Parathyroid adenoma (tissue), 2 donors: ENCODE measurements around the gene UBE2D3.

ENCODE experiments used
- H2AFZ ChIP-seq: fragments of 300-600 bp; sonication (generic); one replicate; pipeline ENCODE4 v1.7.0; 2017; ENCODE audit warnings: antibody characterized with exemption, mild to moderate bottlenecking
- H3K27ac ChIP-seq: fragments of 300-600 bp; sonication (generic); one replicate; pipeline ENCODE4 v1.7.0; 2017
- H3K27me3 ChIP-seq: fragments of 300-600 bp; sonication (generic); one replicate; pipeline ENCODE4 v1.7.0; 2017; ENCODE audit warnings: low read length; ENCODE audit not compliant: control insufficient read depth, insufficient read depth
- H3K36me3 ChIP-seq: fragments of 300-600 bp; sonication (generic); one replicate; pipeline ENCODE4 v1.7.0; 2017; ENCODE audit warnings: low read length; ENCODE audit not compliant: control insufficient read depth, insufficient read depth
- H3K4me1 ChIP-seq: fragments of 300-600 bp; sonication (generic); one replicate; pipeline ENCODE4 v1.7.0; 2017; ENCODE audit warnings: control low read depth
- H3K4me2 ChIP-seq: fragments of 300-600 bp; sonication (generic); one replicate; pipeline ENCODE4 v1.7.0; 2017; ENCODE audit warnings: low read length
- H3K4me3 ChIP-seq: fragments of 300-600 bp; sonication (generic); one replicate; pipeline ENCODE4 v1.7.0; 2017; ENCODE audit warnings: low read depth, low read length
- H3K79me2 ChIP-seq: fragments of 300-600 bp; sonication (generic); one replicate; pipeline ENCODE4 v1.7.0; 2017; ENCODE audit warnings: control low read depth
- H3K9ac ChIP-seq: fragments of 300-600 bp; sonication (generic); one replicate; pipeline ENCODE4 v1.7.0; 2017; ENCODE audit warnings: mild to moderate bottlenecking
- H3K9me3 ChIP-seq: fragments of 300-600 bp; sonication (generic); one replicate; pipeline ENCODE4 v1.7.0; 2017; ENCODE audit warnings: low read length; ENCODE audit not compliant: control insufficient read depth
- TF ChIP-seq, protein P1 (sequence below): fragments of 300-600 bp; sonication (generic); IDR thresholded peaks from one replicate; pipeline ENCODE4 v1.7.0; 2017; ENCODE audit warnings: antibody characterized with exemption, mild to moderate bottlenecking
- donor health status: primary hyperparathyroidism.

The UBE2D3 gene

GRCh38 chr4:102860611-102861324, 33.4 kb upstream of the UBE2D3 start:
- H3K4me1 ChIP-seq, result no peaks in the 10 kb centered on the region
- TF ChIP-seq, protein P1, sequence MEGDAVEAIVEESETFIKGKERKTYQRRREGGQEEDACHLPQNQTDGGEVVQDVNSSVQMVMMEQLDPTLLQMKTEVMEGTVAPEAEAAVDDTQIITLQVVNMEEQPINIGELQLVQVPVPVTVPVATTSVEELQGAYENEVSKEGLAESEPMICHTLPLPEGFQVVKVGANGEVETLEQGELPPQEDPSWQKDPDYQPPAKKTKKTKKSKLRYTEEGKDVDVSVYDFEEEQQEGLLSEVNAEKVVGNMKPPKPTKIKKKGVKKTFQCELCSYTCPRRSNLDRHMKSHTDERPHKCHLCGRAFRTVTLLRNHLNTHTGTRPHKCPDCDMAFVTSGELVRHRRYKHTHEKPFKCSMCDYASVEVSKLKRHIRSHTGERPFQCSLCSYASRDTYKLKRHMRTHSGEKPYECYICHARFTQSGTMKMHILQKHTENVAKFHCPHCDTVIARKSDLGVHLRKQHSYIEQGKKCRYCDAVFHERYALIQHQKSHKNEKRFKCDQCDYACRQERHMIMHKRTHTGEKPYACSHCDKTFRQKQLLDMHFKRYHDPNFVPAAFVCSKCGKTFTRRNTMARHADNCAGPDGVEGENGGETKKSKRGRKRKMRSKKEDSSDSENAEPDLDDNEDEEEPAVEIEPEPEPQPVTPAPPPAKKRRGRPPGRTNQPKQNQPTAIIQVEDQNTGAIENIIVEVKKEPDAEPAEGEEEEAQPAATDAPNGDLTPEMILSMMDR, result no peak

GRCh38 chr4:102858828-102859464, 31.6 kb upstream of the UBE2D3 start:
- TF ChIP-seq, protein P1, result no peak

More at GRCh38 chr4:102860611-102861324, 33.4 kb upstream of the UBE2D3 start:
- no peak overlapping the region for H3K27ac ChIP-seq
- no peak overlapping the region for H3K9ac ChIP-seq
- H2AFZ ChIP-seq, result no peak overlapping the region
- H3K4me3 ChIP-seq, result no peak overlapping the region
- no peaks in the 10 kb centered on the region for H3K9me3 ChIP-seq
- H3K36me3 ChIP-seq, result no peaks in the 10 kb centered on the region
- H3K27me3 ChIP-seq, result no peaks in the 10 kb centered on the region
- H3K79me2 ChIP-seq, result peaks cover 5% of the 10 kb centered on the region
- no peak overlapping the region for H3K4me2 ChIP-seq

GRCh38 chr4:102850370-102850769, 23.0 kb upstream of the UBE2D3 start:
- H3K79me2 ChIP-seq, result no peaks in the 10 kb centered on the region
- H3K27me3 ChIP-seq, result no peaks in the 10 kb centered on the region
- H3K9me3 ChIP-seq, result no peaks in the 10 kb centered on the region
- no peak overlapping the region for H3K9ac ChIP-seq
- H3K4me3 ChIP-seq, result no peak overlapping the region
- H3K27ac ChIP-seq, result no peak overlapping the region
- no peaks in the 10 kb centered on the region for H3K36me3 ChIP-seq
- TF ChIP-seq, protein P1, result no peak
- no peak overlapping the region for H3K4me2 ChIP-seq
- H2AFZ ChIP-seq, result no peak overlapping the region
- H3K4me1 ChIP-seq, result no peaks in the 10 kb centered on the region

More at GRCh38 chr4:102858828-102859464, 31.6 kb upstream of the UBE2D3 start:
- no peak overlapping the region for H3K4me2 ChIP-seq
- no peaks in the 10 kb centered on the region for H3K9me3 ChIP-seq
- H3K36me3 ChIP-seq, result no peaks in the 10 kb centered on the region
- H3K79me2 ChIP-seq, result peaks cover 5% of the 10 kb centered on the region
- no peak overlapping the region for H3K27ac ChIP-seq
- H3K4me3 ChIP-seq, result no peak overlapping the region
- no peaks in the 10 kb centered on the region for H3K4me1 ChIP-seq
- no peak overlapping the region for H3K9ac ChIP-seq
- no peaks in the 10 kb centered on the region for H3K27me3 ChIP-seq
- no peak overlapping the region for H2AFZ ChIP-seq

DNA sequence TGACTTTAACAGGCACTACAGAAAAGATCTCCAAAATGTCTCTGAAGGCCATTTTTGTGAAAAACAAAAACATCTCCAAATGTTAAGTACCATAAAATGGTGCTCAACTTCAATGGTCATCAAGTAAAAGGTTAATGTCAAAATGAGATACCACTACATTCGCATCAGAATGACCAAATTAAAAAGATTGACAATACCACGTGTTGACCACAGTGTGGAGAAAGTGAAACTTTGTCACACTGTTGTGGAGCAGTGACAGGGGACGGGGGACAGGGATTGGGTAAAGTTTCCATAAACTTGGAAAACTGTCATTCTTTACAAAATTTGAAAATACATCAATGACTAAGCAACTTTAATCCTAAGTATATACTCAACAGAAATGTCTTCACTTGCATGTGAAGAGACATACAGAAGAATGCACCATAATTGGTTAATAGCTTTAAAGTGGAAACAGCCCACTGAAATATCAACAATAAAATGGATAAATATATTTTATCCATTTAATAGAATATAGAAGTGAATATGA, 22.3 kb upstream of the UBE2D3 start:
- no peak overlapping the region for H2AFZ ChIP-seq

More for the DNA sequence above, 22.3 kb upstream of the UBE2D3 start:
- TF ChIP-seq, protein P1, result no peak
- Histone ChIP-seq H3K27me3 (no peaks in the 10 kb centered on the region), H3K4me1 (no peaks in the 10 kb centered on the region), H3K36me3 (no peaks in the 10 kb centered on the region), H3K9me3 (no peaks in the 10 kb centered on the region), H3K79me2 (no peaks in the 10 kb centered on the region), H3K9ac (no peak overlapping the region), H3K27ac (no peak overlapping the region), H3K4me3 (no peak overlapping the region), H3K4me2 (no peak overlapping the region)
